ENCODE measurements around the gene CYP3A4. TPM values are rescaled to one million over a fixed set of nuclear protein-coding genes. Genes with fewer than 3 reads are reported as not detected.
"Not testable (repeated sequence)": the region's sequence is repeated elsewhere in the genome, so short reads cannot be mapped to it uniquely, and the experiment has no call there.

The CYP3A4 gene
- total and polyA plus RNA-seq, 2 of the 8 experiments (the other 6 are each of a cell fraction or from before 2014, with no cell fraction given): not detected

DNA sequence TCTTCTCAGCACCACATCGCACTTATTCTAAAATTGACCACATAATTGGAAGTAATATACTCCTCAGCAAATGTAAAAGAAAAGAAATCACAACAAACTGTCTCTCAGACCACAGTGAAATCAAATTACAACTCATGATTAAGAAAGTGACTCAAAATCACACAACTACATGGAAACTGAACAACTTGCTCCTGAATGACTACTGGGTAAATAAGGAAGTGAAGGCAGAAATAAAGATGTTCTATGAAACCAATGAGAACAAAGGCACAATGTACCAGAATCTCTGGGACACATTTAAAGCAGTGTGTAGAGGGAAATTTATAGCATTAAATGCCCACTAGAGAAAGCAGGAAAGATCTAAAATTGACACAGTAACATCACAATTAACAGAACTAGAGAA lies 10.6 kb downstream of the CYP3A4 start:
- H2BK120ac ChIP-seq (replicated peaks; ENCODE audit: low read depth, low read length); H3K79me1 ChIP-seq (ENCODE audit: low read depth, low read length); H3K27me3 ChIP-seq (replicated peaks in 1 of 4; ENCODE audit: control insufficient read depth in 3 of 4, extremely low read depth in 1 of 4, insufficient read depth in 3 of 4, low read length in 3 of 4); H3K36me3 ChIP-seq (ENCODE audit: control insufficient read depth in 2 of 4, insufficient read depth in 4 of 4, low read length in 3 of 4); H2BK20ac ChIP-seq (ENCODE audit: low read length); H3K9ac ChIP-seq (replicated peaks in 1 of 4; ENCODE audit: extremely low read depth in 1 of 4, low read depth in 3 of 4, low read length in 3 of 4); H3K56ac ChIP-seq (replicated peaks; ENCODE audit: insufficient read length, low read depth, low read length); H3K4me3 ChIP-seq (ENCODE audit: extremely low read depth in 1 of 4, insufficient read depth in 2 of 4, low read depth in 3 of 4, low read length in 4 of 4); H4K5ac ChIP-seq (ENCODE audit: insufficient read length, low read depth, low read length); H2BK15ac ChIP-seq (ENCODE audit: low read length); H2BK12ac ChIP-seq (ENCODE audit: low read depth, low read length); H3K27ac ChIP-seq (ENCODE audit: low read depth, low read length); CTCF ChIA-PET (ENCODE audit: partially characterized antibody); H3K4me2 ChIP-seq (ENCODE audit: insufficient read depth in 1 of 2, low read depth in 2 of 2, low read length in 2 of 2); POLR2A ChIA-PET (ENCODE audit: partially characterized antibody); H2AK5ac ChIP-seq (ENCODE audit: low read depth, low read length); H3K23ac ChIP-seq (ENCODE audit: insufficient read length); H3K9me3 ChIP-seq (ENCODE audit: insufficient read depth in 2 of 2, low read depth in 1 of 2, low read length in 1 of 2); H4K91ac ChIP-seq (replicated peaks; ENCODE audit: insufficient read length, low read length); FAIRE-seq; H2BK5ac ChIP-seq (ENCODE audit: low read depth, low read length); H4K8ac ChIP-seq (ENCODE audit: extremely low read depth, insufficient read depth, low read length); H3K23me2 ChIP-seq (ENCODE audit: low read depth, low read length); H2AFZ ChIP-seq (ENCODE audit: low read length); H3K4me1 ChIP-seq (replicated peaks in 1 of 4; ENCODE audit: control insufficient read depth in 3 of 4, insufficient read depth in 4 of 4, low read length in 3 of 4); H3K14ac ChIP-seq (ENCODE audit: insufficient read length); H4K20me1 ChIP-seq (replicated peaks in 1 of 2; ENCODE audit: control insufficient read depth in 1 of 2, insufficient read depth in 2 of 2, low read length in 2 of 2); DNase-seq (ENCODE audit: low read depth in 1 of 2, low spot score in 2 of 2); H3K18ac ChIP-seq (ENCODE audit: extremely low read depth, low read length); H3K4ac ChIP-seq (replicated peaks; ENCODE audit: insufficient read length, low read depth, low read length); H3K79me2 ChIP-seq (ENCODE audit: control insufficient read depth in 1 of 2, insufficient read depth in 2 of 2, low read length in 2 of 2): not testable (repeated sequence)
- WGBS, 2 experiments (ENCODE audit: extremely low coverage in 1 of 2, insufficient coverage in 1 of 2, insufficient read length in 1 of 2, insufficient replicate concordance in 2 of 2, low coverage in 1 of 2, low lambda C conversion rate in 2 of 2, missing lambda C conversion rate in 1 of 2): 89% methylated on average over 1 of the region's 1 CpG; no CpG with 5 or more reads in 1 of the 2 experiments
